GM12801 (cell line): ENCODE results near the gene XRCC1.

Experiments used
- TF ChIP-seq, protein P1 (sequence below): IDR thresholded peaks from one replicate; pipeline ENCODE4 v1.5.1; 2011; ENCODE audit warnings: control low read depth; ENCODE audit not compliant: insufficient read length; ENCODE audit errors: extremely low read depth

The XRCC1 gene

DNA sequence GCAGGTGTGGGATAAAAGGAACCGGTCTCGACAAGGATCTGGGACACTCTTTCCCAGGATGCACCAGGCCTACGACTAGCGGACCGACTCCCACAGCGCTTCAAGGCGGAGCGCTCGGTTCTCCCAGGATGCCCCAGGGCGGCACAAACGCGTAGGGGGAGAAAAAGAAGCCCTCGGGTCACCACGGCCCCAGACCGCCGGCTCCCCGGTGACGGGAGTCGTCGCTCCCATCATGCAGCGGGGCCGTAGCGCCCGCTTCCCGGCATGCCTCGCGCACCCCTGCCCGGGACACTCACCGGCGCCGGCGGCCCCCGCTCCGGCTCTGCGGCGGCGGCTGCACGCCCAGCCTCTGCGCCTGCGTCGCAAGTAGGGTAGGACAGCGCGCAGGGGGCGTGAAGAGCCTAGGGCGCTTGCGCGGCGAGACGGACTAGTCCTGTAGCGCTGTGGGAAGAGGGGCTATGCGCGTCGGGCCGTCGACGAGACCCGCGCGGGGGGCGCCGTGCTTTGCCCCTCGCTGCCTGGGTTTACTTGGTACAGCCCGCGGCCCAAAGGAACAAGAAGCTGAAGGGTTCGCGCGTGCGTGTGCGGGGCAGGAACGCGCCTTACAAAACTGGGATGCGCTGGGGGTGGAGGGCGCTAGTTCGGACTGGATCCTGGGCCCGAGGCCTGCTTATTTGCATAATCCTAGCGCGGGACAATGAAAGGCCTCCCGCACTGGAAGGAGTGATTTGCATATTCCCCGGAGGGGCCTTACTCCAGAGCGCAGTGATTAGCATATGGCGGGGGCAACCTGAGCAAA, 44.1 kb upstream of the XRCC1 start, which contains the start of gene ZNF428:
Gene ZNF428, minus strand, starts transcription at position 368 of the 799 bp plus-strand sequence. CDS start 5,325 bp downstream, outside the sequence.
- TF ChIP-seq, protein P1, sequence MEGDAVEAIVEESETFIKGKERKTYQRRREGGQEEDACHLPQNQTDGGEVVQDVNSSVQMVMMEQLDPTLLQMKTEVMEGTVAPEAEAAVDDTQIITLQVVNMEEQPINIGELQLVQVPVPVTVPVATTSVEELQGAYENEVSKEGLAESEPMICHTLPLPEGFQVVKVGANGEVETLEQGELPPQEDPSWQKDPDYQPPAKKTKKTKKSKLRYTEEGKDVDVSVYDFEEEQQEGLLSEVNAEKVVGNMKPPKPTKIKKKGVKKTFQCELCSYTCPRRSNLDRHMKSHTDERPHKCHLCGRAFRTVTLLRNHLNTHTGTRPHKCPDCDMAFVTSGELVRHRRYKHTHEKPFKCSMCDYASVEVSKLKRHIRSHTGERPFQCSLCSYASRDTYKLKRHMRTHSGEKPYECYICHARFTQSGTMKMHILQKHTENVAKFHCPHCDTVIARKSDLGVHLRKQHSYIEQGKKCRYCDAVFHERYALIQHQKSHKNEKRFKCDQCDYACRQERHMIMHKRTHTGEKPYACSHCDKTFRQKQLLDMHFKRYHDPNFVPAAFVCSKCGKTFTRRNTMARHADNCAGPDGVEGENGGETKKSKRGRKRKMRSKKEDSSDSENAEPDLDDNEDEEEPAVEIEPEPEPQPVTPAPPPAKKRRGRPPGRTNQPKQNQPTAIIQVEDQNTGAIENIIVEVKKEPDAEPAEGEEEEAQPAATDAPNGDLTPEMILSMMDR: no peak

DNA sequence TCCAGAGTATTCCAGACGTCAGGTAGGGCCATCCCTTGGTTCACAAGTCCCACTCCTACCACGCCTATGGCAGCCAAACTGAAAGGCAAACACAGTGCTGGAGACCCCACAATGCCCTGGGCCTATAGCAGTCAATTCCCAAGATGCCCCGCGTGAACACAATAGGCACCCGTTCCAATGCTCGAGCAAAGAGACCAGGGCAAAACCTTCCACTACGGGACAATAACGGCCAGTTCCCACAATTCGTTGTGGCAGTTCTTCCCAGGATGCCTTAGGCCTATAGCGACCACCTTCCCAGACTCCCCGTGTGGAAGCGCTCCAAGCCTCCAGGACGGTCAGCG, 43.6 kb upstream of the XRCC1 start:
- TF ChIP-seq, protein P1: no peak

DNA sequence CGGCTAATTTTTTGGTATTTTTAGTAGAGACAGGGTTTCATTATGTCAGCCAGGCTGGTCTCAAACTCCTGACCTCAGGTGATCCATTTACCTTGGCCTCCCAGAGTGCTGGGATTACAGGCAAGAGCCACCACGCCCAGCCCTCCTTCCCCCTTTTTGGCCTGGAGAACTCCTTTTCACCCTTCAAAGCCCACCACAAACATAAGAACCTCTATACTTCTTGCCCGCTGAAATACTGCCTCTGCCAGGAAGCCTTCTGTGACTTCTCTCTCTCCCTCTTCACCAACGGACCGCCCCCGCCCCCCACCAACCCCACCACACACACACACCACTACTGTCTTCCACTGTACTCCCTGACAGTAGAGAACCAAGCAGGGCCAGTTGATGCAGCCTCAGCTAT, 41.6 kb upstream of the XRCC1 start:
- TF ChIP-seq, protein P1: no peak

DNA sequence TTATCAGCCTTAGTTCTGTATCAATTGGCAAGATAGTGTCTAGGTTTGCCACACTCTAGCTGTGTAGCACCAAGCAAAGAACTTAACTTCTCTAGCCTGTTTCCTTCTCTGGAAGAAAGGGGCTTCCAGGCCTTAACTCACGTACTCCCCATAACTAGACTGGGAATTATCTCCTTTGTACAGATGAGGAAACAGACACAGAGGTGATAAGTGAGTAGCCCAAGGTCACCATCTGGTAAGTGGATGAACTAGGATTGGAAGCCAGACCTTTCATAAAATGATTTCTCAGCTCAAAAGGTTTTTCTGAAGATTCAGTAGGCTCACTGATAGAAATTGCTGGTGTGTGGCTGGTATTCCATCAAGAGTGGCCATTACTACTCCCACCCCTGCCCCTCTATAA, 41.0 kb upstream of the XRCC1 start:
- TF ChIP-seq, protein P1: no peak

DNA sequence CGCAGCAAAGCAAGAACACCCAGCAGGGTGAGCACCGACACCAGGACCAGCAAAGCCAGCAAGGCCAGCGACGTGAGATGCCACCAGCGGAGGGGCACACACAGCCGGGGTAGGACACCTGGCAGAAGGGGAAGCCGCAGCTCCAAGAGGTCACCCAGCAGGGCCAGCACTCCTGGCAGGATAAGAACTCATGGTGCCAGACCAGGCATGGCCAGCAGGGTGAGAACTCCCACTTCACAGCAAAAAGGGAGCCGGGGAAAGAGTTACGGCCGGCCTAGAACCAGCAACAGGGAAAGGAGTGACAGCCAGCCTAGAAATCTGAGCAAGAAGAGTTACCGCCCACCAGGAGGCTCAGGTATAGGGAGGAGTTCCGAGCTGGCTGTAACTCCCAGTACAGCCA, 37.0 kb upstream of the XRCC1 start:
- TF ChIP-seq, protein P1: no peak

DNA sequence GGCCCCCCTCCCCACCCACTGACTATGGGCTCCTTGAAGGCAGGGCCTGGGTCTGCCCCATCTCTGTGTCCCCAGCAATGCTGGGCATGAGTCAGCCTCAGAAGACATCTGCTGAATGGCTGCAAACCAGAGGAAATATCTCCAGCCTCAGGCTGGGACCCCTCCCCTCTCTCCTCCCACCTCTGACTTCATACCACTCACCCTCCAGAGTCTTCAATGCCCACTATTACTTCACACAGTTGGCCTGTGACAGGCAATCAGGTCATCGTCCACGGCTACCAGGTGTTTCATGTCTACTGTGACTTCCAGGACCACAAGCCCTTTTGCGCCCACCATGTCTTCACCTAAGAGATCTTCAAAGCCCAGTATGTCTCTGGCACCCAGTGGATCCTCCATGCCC, 36.5 kb upstream of the XRCC1 start, which contains the start of gene SRRM5:
Gene SRRM5, plus strand, starts transcription at position 301 of the 400 bp plus-strand sequence. Its CDS starts 34 bp downstream, at position 335.
- TF ChIP-seq, protein P1: no peak

DNA sequence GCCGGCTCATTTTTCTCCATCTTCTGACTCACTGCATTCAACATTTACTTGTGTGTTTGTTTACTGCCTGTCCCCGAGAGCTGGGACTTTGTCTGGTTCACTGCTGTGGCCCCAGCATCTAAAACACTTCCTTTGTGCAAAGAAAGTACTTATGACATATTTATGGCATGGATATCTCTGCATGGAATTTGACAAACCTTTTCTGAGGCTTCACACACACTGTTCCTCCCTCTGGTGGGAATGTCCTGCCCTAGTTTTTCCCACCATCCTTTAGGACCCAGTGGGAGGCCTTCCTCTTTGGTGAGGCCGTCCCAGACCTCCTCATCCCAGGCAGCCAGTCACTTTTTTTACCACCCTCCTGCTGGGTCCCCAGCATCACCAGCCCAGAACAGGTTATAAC, 35.2 kb upstream of the XRCC1 start:
- TF ChIP-seq, protein P1: no peak
